OCI-LY1 (cell line): ENCODE data around the gene IPO4.

Experiments
- H2AFZ ChIP-seq: fragments of 200-600 bp; sonication (generic), shearing (Covaris generic); 2 replicates; pipeline ENCODE4 v1.6.0; 2014; ENCODE audit warnings: antibody characterized with exemption, mild to moderate bottlenecking, low read length
- H3F3A ChIP-seq: fragments of 200-600 bp; sonication (generic), shearing (Covaris generic); 2 replicates; pipeline ENCODE4 v1.6.0; 2014; ENCODE audit warnings: mild to moderate bottlenecking, antibody characterized with exemption, low read length, moderate library complexity; ENCODE audit not compliant: insufficient read depth
- H3K27ac ChIP-seq: fragments of 200-600 bp; sonication (generic); 2 replicates; pipeline ENCODE4 v1.5.1; 2014; ENCODE audit warnings: low read length, mixed run types, mild to moderate bottlenecking, low read depth; ENCODE audit not compliant: poor library complexity, severe bottlenecking
- H3K27me3 ChIP-seq: fragments of 200-600 bp; sonication (generic); 2 replicates; pipeline ENCODE4 v1.6.0; 2014; ENCODE audit warnings: antibody characterized with exemption, mild to moderate bottlenecking, low read length, moderate library complexity; ENCODE audit not compliant: insufficient read depth
- H3K36me3 ChIP-seq: fragments of 200-600 bp; sonication (generic); 2 replicates; pipeline ENCODE4 v1.6.1; 2014; ENCODE audit warnings: mild to moderate bottlenecking, antibody characterized with exemption, low read length, moderate library complexity, mixed read lengths; ENCODE audit not compliant: insufficient read depth
- H3K4me1 ChIP-seq: fragments of 200-600 bp; sonication (generic); 2 replicates; pipeline ENCODE4 v1.5.1; 2014; ENCODE audit warnings: mild to moderate bottlenecking, low read length, moderate library complexity; ENCODE audit not compliant: insufficient read depth, severe bottlenecking
- H3K4me2 ChIP-seq: fragments of 200-600 bp; sonication (generic), shearing (Covaris generic); 2 replicates; pipeline ENCODE4 v1.6.1; 2014; ENCODE audit warnings: low read length
- H3K4me3 ChIP-seq: fragments of 200-600 bp; sonication (generic); 2 replicates; pipeline ENCODE4 v1.5.1; 2014; ENCODE audit warnings: low read length, low read depth, mild to moderate bottlenecking, mixed read lengths; ENCODE audit not compliant: poor library complexity, severe bottlenecking
- H3K79me2 ChIP-seq: fragments of 200-600 bp; shearing (Covaris generic); 2 replicates; pipeline ENCODE4 v1.6.1; 2016; ENCODE audit warnings: mixed run types, low read length, mixed read lengths; ENCODE audit not compliant: insufficient read depth
- H3K9ac ChIP-seq: fragments of 200-600 bp; sonication (generic), shearing (Covaris generic); 2 replicates; pipeline ENCODE4 v1.6.1; 2014; ENCODE audit warnings: mild to moderate bottlenecking, low read length, mixed read lengths
- H3K9me2 ChIP-seq: fragments of 200-600 bp; sonication (generic), shearing (Covaris generic); 2 replicates; pipeline ENCODE4 v1.6.1; 2014; ENCODE audit warnings: low read depth, mild to moderate bottlenecking, low read length, mixed read lengths
- H3K9me3 ChIP-seq: fragments of 200-600 bp; shearing (Covaris generic); 2 replicates; pipeline ENCODE4 v1.6.1; 2014; ENCODE audit warnings: low read length, mixed read lengths
- H4K20me1 ChIP-seq: fragments of 200-600 bp; sonication (generic), shearing (Covaris generic); 2 replicates; pipeline ENCODE4 v1.6.0; 2016; ENCODE audit warnings: mild to moderate bottlenecking, low read length; ENCODE audit not compliant: insufficient read depth
- EZH2 ChIP-seq: fragments of 200-600 bp; sonication (generic), shearing (Covaris generic); IDR thresholded peaks from 2 replicates; pipeline ENCODE4 v1.8.0; 2017; ENCODE audit warnings: borderline replicate concordance, mixed run types, mild to moderate bottlenecking, antibody characterized with exemption, low read length, moderate library complexity, mixed read lengths
- TF ChIP-seq, protein P1 (sequence below): fragments of 200-600 bp; sonication (generic), shearing (Covaris generic); IDR thresholded peaks from 2 replicates; pipeline ENCODE4 v1.5.1; 2017; ENCODE audit warnings: mild to moderate bottlenecking, antibody characterized with exemption, low read length, moderate library complexity, mixed read lengths

Gene IPO4

DNA sequence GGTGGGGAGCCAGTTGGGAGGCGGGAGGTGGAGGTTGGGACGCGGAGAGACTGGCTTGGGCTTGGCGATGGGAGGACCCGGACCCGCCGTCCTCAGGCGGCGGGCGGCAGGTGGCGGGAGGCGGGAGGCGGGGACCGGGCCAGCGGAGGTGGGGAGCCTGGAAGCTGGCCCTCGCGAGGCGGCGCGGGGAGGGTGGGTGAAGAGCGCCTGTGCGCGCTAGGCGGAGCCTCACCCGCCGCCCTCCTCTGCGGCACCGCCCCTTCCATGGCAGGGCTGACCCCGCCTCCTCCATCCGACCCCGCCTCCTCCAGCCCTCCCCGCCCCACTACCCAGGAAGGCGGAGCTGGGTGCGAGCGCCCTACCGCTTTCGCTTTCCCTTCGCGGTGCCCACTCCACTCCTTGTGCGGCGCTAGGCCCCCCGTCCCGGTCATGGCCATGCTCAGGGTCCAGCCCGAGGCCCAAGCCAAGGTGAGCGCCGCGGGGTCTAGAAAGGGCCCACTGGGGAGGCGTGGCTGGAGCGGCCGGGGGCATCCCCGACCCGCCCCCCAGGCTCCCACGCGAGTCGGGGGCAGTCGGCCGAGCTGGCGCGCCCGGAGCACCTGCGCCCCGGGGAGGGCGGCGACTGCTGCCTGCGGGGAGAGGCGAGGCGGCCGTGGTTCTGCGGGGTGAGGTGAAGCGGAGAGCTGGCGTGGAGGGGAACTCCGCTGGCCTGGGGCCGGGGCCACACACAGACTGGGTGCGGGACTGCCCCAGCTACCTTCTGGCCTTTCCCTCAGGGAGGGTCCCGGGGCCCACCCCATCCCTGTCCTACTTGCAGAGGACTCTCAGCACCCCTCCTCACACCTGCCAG is 52.6 kb downstream of the IPO4 start, which contains the start of gene PSME1:
Gene PSME1, plus strand, starts transcription at position 361 of the 850 bp plus-strand sequence. Its CDS starts 69 bp downstream, at position 430.
- no peaks in the 10 kb centered on the region for H3K9me3 ChIP-seq
- no peak within 1 kb of the TSS; the same call in 1 of the 2 replicates for H2AFZ ChIP-seq
- TF ChIP-seq, protein P1, sequence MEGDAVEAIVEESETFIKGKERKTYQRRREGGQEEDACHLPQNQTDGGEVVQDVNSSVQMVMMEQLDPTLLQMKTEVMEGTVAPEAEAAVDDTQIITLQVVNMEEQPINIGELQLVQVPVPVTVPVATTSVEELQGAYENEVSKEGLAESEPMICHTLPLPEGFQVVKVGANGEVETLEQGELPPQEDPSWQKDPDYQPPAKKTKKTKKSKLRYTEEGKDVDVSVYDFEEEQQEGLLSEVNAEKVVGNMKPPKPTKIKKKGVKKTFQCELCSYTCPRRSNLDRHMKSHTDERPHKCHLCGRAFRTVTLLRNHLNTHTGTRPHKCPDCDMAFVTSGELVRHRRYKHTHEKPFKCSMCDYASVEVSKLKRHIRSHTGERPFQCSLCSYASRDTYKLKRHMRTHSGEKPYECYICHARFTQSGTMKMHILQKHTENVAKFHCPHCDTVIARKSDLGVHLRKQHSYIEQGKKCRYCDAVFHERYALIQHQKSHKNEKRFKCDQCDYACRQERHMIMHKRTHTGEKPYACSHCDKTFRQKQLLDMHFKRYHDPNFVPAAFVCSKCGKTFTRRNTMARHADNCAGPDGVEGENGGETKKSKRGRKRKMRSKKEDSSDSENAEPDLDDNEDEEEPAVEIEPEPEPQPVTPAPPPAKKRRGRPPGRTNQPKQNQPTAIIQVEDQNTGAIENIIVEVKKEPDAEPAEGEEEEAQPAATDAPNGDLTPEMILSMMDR, result no peak
- no peak for TF ChIP-seq EZH2
- H3K9me2 ChIP-seq, result no peaks in the 10 kb centered on the region
- H3K27me3 ChIP-seq, result no peaks in the 10 kb centered on the region
- H3K4me3 ChIP-seq, result peak within 1 kb of the TSS; percentile 98
- H3K27ac ChIP-seq, result peak within 1 kb of the TSS; percentile 48
- peaks cover 41% of the 10 kb centered on the region for H3K4me1 ChIP-seq
- H3K4me2 ChIP-seq, result peak within 1 kb of the TSS; percentile 78
- no peaks in the 10 kb centered on the region for H4K20me1 ChIP-seq
- no peaks in the 10 kb centered on the region for H3F3A ChIP-seq
- peak within 1 kb of the TSS; percentile 94 for H3K9ac ChIP-seq
- peaks cover 28% of the 10 kb centered on the region for H3K36me3 ChIP-seq
- peaks cover 14% of the 10 kb centered on the region for H3K79me2 ChIP-seq

DNA sequence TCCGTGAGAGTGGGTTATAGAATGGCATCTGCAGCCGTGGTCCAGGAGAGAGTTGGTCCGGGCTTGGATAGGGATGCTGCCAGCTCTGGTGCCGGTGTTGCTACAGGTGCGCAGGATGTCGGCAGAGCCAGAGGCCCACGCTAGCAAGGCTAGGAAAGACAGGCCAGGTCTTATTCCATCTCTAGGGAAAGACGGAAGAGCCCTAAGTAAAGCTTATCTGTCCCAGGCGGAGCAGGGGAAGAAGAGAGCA is 53.1 kb downstream of the IPO4 start:
- H3K79me2 ChIP-seq, result peaks cover 9% of the 10 kb centered on the region
- peak overlapping the region; percentile 94 for H3K9ac ChIP-seq
- H3K4me3 ChIP-seq, result peak overlapping the region; percentile 98
- H3K4me1 ChIP-seq, result peaks cover 41% of the 10 kb centered on the region
- no peak overlapping the region for H3K27ac ChIP-seq
- no peak overlapping the region; the same call in 1 of the 2 replicates for H2AFZ ChIP-seq
- no peaks in the 10 kb centered on the region for H3K27me3 ChIP-seq
- H3K9me2 ChIP-seq, result no peaks in the 10 kb centered on the region
- no peak for TF ChIP-seq EZH2
- TF ChIP-seq, protein P1, result no peak
- H4K20me1 ChIP-seq, result no peaks in the 10 kb centered on the region
- H3K4me2 ChIP-seq, result peak overlapping the region; percentile 78
- H3F3A ChIP-seq, result no peaks in the 10 kb centered on the region
- no peaks in the 10 kb centered on the region for H3K9me3 ChIP-seq
- peaks cover 28% of the 10 kb centered on the region for H3K36me3 ChIP-seq

DNA sequence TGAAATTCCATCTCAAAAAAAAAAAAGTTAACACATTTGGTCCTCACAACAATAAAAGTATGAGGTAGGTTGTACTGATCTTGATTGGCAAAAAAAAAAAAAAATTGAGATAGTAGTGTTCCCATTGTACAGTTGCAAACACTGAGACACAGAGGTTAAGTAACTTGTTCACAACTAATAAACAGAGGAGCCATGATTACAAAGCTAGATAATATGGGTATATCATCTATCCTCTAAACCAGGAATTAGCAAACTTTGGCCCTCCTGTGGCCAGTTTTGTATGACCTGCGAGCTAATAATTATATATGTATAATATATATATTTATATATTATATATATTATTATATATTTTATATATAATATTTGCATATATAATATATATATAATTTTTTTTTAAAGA is 54.9 kb downstream of the IPO4 start:
- H3K4me1 ChIP-seq, result peaks cover 29% of the 10 kb centered on the region

More for the DNA sequence above, 54.9 kb downstream of the IPO4 start:
- no peaks in the 10 kb centered on the region for H3K27me3 ChIP-seq
- H4K20me1 ChIP-seq, result no peaks in the 10 kb centered on the region
- no peaks in the 10 kb centered on the region for H3K9me2 ChIP-seq
- no peak overlapping the region for H2AFZ ChIP-seq
- no peaks in the 10 kb centered on the region for H3K79me2 ChIP-seq
- H3K9me3 ChIP-seq, result no peaks in the 10 kb centered on the region
- TF ChIP-seq, protein P1, result no peak
- TF ChIP-seq EZH2, result no peak
- peaks cover 17% of the 10 kb centered on the region for H3K36me3 ChIP-seq
- H3K4me2 ChIP-seq, result no peak overlapping the region
- H3F3A ChIP-seq, result no peaks in the 10 kb centered on the region
- no peak overlapping the region for H3K27ac ChIP-seq
- no peak overlapping the region for H3K4me3 ChIP-seq
- no peak overlapping the region for H3K9ac ChIP-seq
